Uterus (tissue), 4 donors: ENCODE results near the gene KRTDAP. TPM values are rescaled to one million over a fixed set of nuclear protein-coding genes. Genes with fewer than 3 reads are reported as not detected.
"Not testable (repeated sequence)": the region's sequence is repeated elsewhere in the genome, so short reads cannot be mapped to it uniquely, and the experiment has no call there.

ENCODE experiments used
- DNase-seq, 2 donors: peaks; one replicate each; pipeline ENCODE4 v3.0.0-alpha.2; 2019 to 2020
- H3K27ac ChIP-seq, 2 donors: fragments of 200-600 bp; sonication (generic); 1 replicate in 1 of 2; 2 replicates in 1 of 2; pipeline ENCODE4 v1.5.1; 2016 to 2018
- H3K27me3 ChIP-seq, 2 donors: fragments of 200-600 bp; sonication (generic); one replicate each; pipeline ENCODE4 v1.5.1; 2018 to 2019; ENCODE audit warnings: control low read depth in 1 of 2
- H3K36me3 ChIP-seq, 2 donors: fragments of 200-600 bp; sonication (generic); one replicate each; pipeline ENCODE4 v1.5.1; 2019; ENCODE audit warnings: control low read depth in 1 of 2
- H3K4me1 ChIP-seq, 2 donors: fragments of 200-600 bp; sonication (generic); one replicate each; pipeline ENCODE4 v1.5.1; 2018 to 2019; ENCODE audit warnings: control low read depth in 1 of 2
- H3K4me3 ChIP-seq, 2 donors: fragments of 200-600 bp; sonication (generic); 1 replicate in 1 of 2; 2 replicates in 1 of 2; pipeline ENCODE4 v1.5.1; 2018 to 2019; ENCODE audit warnings: mild to moderate bottlenecking in 1 of 2
- H3K9me3 ChIP-seq, 2 donors: fragments of 200-600 bp; sonication (generic); one replicate each; pipeline ENCODE4 v1.5.1; 2019; ENCODE audit warnings: control low read depth in 1 of 2
- POLR2A ChIP-seq, 2 donors: fragments of 450-650 bp; IDR thresholded peaks; one replicate each; pipeline ENCODE4 v1.6.1; 2016; ENCODE audit warnings: antibody characterized with exemption in 2 of 2, mild to moderate bottlenecking in 1 of 2, moderate library complexity in 1 of 2
- intact Hi-C: fragments of 100-400 bp; cut with DNase I; formaldehyde crosslinking; loops from one replicate; pipeline ENCODE4 v1.15.1; 2023; ENCODE audit warnings: low total_unique reads
- total RNA-seq, 4 donors: library from RNA; depleted of rRNA in 3 of 4; stranded (reverse); fragments of >200 nt in 3 of 4; gene quantifications; one replicate each; pipeline versions ENCODE4 v1.1.0 to v1.2.4, GENCODE V29; 2014 to 2023
- TF ChIP-seq, protein P1 (sequence below), 4 experiments: fragments of 200-600 bp in 2 of 4; fragments of 450-650 bp in 2 of 4; sonication (generic) in 2 of 4; IDR thresholded peaks; one replicate each; pipeline ENCODE4 v1.5.1; 2016 to 2019; ENCODE audit warnings: antibody characterized with exemption in 4 of 4, mild to moderate bottlenecking in 2 of 4, moderate library complexity in 1 of 4
- donor health status: DM: yes; HTN: yes; CAD: no.

KRTDAP gene
- total RNA-seq, 4 donors from 2014 or later = not detected

DNA sequence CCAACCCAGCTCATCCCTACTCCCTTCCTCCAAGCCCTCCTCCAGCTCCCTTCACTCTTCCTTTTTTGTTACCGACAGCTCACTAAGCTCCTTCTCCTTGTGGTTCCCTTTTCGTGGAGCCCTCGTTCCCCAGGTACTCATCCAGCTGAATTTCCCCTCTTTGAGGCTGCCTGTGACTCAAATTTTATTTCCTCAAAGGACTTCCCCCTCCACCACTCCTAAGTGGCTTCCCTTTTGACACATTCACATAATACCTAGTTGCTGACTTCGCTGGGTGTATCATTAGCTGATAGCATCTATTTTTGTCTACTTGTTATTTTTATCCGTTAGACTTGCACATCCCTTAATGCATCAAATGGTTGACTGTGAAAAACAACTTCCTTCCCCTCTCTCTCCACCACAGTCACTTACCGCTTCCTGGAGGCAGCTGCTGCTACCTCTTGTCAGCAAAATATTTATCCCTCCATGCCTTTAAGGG is 27.7 kb downstream of the KRTDAP start:
- Histone ChIP-seq H3K9me3 (no peaks in the 10 kb centered on the region), H3K36me3 (no peaks in the 10 kb centered on the region), H3K4me1 (no peaks in the 10 kb centered on the region), H3K27me3 (no peaks in the 10 kb centered on the region), H3K27ac (no peak overlapping the region), H3K4me3 (no peak overlapping the region)
- intact Hi-C loops = no loop called here
- no peak for DNase-seq
- no peak for TF ChIP-seq POLR2A (IDR thresholded peaks at IDR 0.05)
- TF ChIP-seq, protein P1, sequence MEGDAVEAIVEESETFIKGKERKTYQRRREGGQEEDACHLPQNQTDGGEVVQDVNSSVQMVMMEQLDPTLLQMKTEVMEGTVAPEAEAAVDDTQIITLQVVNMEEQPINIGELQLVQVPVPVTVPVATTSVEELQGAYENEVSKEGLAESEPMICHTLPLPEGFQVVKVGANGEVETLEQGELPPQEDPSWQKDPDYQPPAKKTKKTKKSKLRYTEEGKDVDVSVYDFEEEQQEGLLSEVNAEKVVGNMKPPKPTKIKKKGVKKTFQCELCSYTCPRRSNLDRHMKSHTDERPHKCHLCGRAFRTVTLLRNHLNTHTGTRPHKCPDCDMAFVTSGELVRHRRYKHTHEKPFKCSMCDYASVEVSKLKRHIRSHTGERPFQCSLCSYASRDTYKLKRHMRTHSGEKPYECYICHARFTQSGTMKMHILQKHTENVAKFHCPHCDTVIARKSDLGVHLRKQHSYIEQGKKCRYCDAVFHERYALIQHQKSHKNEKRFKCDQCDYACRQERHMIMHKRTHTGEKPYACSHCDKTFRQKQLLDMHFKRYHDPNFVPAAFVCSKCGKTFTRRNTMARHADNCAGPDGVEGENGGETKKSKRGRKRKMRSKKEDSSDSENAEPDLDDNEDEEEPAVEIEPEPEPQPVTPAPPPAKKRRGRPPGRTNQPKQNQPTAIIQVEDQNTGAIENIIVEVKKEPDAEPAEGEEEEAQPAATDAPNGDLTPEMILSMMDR (IDR thresholded peaks at IDR 0.05) = no peak

GRCh38 chr19:35461788-35462187 is 28.5 kb downstream of the KRTDAP start:
- H3K4me3 ChIP-seq, H3K36me3 ChIP-seq, intact Hi-C loops: not testable (repeated sequence)

GRCh38 chr19:35461060-35461459 is 29.2 kb downstream of the KRTDAP start:
- no peak for DNase-seq
- TF ChIP-seq, protein P1 (IDR thresholded peaks at IDR 0.05) = no peak
- no peak for TF ChIP-seq POLR2A (IDR thresholded peaks at IDR 0.05)
- intact Hi-C loops = no loop called here
- Histone ChIP-seq H3K4me3 (no peak overlapping the region), H3K27me3 (no peaks in the 10 kb centered on the region), H3K27ac (no peak overlapping the region), H3K9me3 (no peaks in the 10 kb centered on the region), H3K36me3 (no peaks in the 10 kb centered on the region), H3K4me1 (no peaks in the 10 kb centered on the region)

More at GRCh38 chr19:35461788-35462187, 28.5 kb downstream of the KRTDAP start:
- not testable (repeated sequence) for H3K9me3 ChIP-seq, H3K27ac ChIP-seq, H3K4me1 ChIP-seq, H3K27me3 ChIP-seq, DNase-seq

DNA sequence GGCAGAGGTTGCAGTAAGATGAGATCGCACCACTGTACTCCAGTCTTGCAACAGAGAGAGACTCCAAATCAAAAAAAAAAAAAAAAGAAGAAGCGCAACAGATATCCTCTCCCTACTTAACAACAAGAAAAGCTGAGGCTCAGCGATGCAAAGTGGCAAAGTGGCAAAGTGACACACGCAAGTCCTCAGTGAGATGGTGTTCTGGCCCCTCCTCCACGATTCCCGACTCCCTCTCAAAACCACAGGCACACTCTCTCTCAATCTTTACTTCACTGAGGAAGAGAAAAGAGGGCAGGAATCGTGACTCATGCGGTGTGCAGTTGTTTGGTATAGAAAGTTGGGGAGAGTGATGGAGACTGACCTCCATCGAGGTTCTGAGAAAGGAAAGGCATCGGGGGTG is 29.7 kb downstream of the KRTDAP start:
- no peak overlapping the region for H3K27ac ChIP-seq
- TF ChIP-seq POLR2A (IDR thresholded peaks at IDR 0.05) = no peak
- TF ChIP-seq, protein P1 (IDR thresholded peaks at IDR 0.05) = no peak
- H3K27me3 ChIP-seq = no peaks in the 10 kb centered on the region
- H3K4me3 ChIP-seq = no peak overlapping the region
- no peaks in the 10 kb centered on the region for H3K4me1 ChIP-seq
- no peaks in the 10 kb centered on the region for H3K36me3 ChIP-seq
- intact Hi-C loops = no loop called here
- H3K9me3 ChIP-seq = no peaks in the 10 kb centered on the region
- no peak for DNase-seq

DNA sequence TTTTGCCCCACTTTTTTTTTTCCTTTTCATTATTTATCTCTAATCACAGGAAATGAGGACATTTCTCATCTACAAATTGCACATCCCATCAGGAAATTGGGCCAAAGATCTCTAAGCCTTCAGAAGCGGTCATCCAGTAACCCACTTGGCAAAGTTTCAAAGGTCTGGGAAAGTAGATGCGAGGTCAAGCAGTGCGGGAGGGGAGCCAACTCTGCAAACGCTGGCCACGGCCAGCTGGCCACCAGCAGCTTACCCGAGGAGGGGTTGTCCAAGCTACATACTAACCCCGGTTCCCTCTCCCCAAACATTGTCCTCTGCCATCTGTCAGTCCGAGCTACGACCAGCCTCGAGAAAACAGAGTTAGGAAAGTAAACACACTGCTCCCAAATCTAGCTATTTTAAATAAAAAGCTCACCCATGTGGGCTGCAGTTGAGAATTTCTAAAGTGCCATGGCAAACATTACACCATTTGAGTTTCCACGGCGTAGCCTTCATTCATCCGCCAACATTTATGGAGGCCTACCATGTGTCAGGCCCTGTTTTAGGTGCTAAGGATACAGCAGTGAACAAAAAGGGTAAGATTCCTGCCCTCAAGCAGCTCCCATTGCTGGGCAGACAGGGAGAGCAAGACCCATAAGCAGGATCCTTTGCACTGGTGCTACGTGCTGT is 30.7 kb downstream of the KRTDAP start:
- H3K4me1 ChIP-seq = no peaks in the 10 kb centered on the region
- no peak for TF ChIP-seq POLR2A (IDR thresholded peaks at IDR 0.05)
- TF ChIP-seq, protein P1 (IDR thresholded peaks at IDR 0.05) = no peak
- no peaks in the 10 kb centered on the region for H3K27me3 ChIP-seq
- DNase-seq = peak; percentile 34 to 48
- no peak overlapping the region for H3K27ac ChIP-seq
- H3K36me3 ChIP-seq = no peaks in the 10 kb centered on the region
- intact Hi-C loops = no loop called here
- H3K4me3 ChIP-seq = no peak overlapping the region
- H3K9me3 ChIP-seq = no peaks in the 10 kb centered on the region
